ENCODE measurements around the gene SEMA5B. TPM values are rescaled to one million over a fixed set of nuclear protein-coding genes. Genes with fewer than 3 reads are reported as not detected.

SEMA5B gene
- polyA plus RNA-seq, 1 of the 3 experiments (the other 2 are of a cell fraction): 0.43 TPM

DNA sequence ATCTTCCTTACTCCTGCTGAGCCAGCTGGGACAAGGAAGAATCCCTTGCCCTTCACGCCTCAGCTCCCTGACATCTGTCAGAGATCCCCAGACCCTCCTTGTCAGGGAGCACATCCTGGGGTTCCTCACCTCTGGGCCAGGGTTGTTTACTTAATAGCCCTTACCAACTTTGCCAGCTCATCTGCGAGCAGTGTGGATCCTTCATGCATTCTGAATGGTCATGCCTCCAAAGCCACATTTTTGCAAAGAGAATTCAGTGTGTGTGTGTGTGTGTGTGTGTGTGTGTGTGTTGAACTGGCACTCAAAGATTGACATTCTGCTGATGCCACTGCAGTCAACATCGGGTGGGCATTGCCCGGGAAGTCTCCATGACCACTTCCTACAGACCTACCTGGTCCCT lies 120.1 kb downstream of the SEMA5B start (continued):
- TF ChIP-seq, protein P1, sequence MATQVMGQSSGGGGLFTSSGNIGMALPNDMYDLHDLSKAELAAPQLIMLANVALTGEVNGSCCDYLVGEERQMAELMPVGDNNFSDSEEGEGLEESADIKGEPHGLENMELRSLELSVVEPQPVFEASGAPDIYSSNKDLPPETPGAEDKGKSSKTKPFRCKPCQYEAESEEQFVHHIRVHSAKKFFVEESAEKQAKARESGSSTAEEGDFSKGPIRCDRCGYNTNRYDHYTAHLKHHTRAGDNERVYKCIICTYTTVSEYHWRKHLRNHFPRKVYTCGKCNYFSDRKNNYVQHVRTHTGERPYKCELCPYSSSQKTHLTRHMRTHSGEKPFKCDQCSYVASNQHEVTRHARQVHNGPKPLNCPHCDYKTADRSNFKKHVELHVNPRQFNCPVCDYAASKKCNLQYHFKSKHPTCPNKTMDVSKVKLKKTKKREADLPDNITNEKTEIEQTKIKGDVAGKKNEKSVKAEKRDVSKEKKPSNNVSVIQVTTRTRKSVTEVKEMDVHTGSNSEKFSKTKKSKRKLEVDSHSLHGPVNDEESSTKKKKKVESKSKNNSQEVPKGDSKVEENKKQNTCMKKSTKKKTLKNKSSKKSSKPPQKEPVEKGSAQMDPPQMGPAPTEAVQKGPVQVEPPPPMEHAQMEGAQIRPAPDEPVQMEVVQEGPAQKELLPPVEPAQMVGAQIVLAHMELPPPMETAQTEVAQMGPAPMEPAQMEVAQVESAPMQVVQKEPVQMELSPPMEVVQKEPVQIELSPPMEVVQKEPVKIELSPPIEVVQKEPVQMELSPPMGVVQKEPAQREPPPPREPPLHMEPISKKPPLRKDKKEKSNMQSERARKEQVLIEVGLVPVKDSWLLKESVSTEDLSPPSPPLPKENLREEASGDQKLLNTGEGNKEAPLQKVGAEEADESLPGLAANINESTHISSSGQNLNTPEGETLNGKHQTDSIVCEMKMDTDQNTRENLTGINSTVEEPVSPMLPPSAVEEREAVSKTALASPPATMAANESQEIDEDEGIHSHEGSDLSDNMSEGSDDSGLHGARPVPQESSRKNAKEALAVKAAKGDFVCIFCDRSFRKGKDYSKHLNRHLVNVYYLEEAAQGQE (IDR thresholded peaks at IDR 0.05; ENCODE audit: low read depth, low read length): no peak
- TF ChIP-seq, protein P2, sequence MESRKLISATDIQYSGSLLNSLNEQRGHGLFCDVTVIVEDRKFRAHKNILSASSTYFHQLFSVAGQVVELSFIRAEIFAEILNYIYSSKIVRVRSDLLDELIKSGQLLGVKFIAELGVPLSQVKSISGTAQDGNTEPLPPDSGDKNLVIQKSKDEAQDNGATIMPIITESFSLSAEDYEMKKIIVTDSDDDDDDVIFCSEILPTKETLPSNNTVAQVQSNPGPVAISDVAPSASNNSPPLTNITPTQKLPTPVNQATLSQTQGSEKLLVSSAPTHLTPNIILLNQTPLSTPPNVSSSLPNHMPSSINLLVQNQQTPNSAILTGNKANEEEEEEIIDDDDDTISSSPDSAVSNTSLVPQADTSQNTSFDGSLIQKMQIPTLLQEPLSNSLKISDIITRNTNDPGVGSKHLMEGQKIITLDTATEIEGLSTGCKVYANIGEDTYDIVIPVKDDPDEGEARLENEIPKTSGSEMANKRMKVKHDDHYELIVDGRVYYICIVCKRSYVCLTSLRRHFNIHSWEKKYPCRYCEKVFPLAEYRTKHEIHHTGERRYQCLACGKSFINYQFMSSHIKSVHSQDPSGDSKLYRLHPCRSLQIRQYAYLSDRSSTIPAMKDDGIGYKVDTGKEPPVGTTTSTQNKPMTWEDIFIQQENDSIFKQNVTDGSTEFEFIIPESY (IDR thresholded peaks at IDR 0.05; ENCODE audit: borderline replicate concordance, low read depth): no peak
- TF ChIP-seq CHD2 (IDR thresholded peaks at IDR 0.05; ENCODE audit: low read length, partially characterized antibody): no peak
- TF ChIP-seq RCOR1 (IDR thresholded peaks at IDR 0.05; ENCODE audit: low read length): no peak
- no peak for TF ChIP-seq TAF1 (IDR thresholded peaks at IDR 0.05; ENCODE audit: borderline replicate concordance, low read depth, low read length)
- no peak for TF ChIP-seq FOSL2 (IDR thresholded peaks at IDR 0.05; ENCODE audit: borderline replicate concordance, low read depth)
- TF ChIP-seq GABPA (IDR thresholded peaks at IDR 0.05; ENCODE audit: low read depth): no peak
- TF ChIP-seq, protein P3, sequence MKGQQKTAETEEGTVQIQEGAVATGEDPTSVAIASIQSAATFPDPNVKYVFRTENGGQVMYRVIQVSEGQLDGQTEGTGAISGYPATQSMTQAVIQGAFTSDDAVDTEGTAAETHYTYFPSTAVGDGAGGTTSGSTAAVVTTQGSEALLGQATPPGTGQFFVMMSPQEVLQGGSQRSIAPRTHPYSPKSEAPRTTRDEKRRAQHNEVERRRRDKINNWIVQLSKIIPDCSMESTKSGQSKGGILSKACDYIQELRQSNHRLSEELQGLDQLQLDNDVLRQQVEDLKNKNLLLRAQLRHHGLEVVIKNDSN (IDR thresholded peaks at IDR 0.05; ENCODE audit: borderline replicate concordance, low read depth): no peak
- no peak for TF ChIP-seq MEF2A (IDR thresholded peaks at IDR 0.05; ENCODE audit: borderline replicate concordance, low read depth)

DNA sequence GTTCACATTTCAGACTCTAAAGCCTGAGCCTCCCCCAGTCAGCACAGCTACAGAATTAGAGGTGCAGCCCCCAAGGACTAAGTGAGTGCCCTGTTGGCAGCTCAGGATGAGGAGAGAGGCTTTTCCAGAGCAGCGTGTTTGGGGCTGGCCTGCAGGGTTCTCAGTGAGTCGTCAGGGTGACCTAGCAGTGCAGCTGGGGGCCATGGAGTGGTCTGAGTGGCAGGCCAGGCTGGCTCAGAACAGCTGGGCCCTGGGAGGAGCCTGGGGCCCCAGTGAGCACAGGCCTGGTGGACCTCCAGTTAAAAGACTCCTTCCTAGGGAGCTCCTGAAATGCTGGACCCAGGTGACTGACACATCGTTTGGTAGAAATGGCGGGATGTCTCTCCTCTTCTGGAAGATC lies 124.4 kb downstream of the SEMA5B start:
- Histone ChIP-seq H3K4me2 (no peak overlapping the region), H3K27me3 (ENCODE audit: insufficient read depth) (no peaks in the 10 kb centered on the region; the same call in 1 of the 2 replicates), H4K20me1 (ENCODE audit: insufficient read depth) (no peaks in the 10 kb centered on the region), H3K4me3 (ENCODE audit: low read depth in 2 of 2, low read length in 1 of 2) (no peak overlapping the region), H3K36me3 (replicated peaks in 1 of 2; ENCODE audit: control insufficient read depth in 1 of 2, insufficient read depth in 2 of 2, low read length in 1 of 2) (no peaks in the 10 kb centered on the region), H3F3A (replicated peaks; ENCODE audit: insufficient read depth) (no peaks in the 10 kb centered on the region), H3K79me2 (ENCODE audit: insufficient read depth) (no peaks in the 10 kb centered on the region), H3K9me3 (0 out of 2 replicates have a peak, but pooled peaks cover 8% of the 10 kb centered on the region), H3K9me2 (no peaks in the 10 kb centered on the region), H2AFZ (ENCODE audit: low read depth) (no peak overlapping the region), H3K4me1 (ENCODE audit: control insufficient read depth in 1 of 2, insufficient read depth in 2 of 2, low read depth in 1 of 2, low read length in 1 of 2) (peaks cover 0 to 4% of the 10 kb centered on the region in 2 experiments; a peak in 1 of 4 replicates), H3K9ac (no peak overlapping the region), H3K27ac (ENCODE audit: low read depth in 2 of 2, low read length in 1 of 2) (no peak overlapping the region)
- ChIA-PET POLR2A (no interaction called here), CTCF (interaction anchor here (0.8 to 2.1 kb wide), 4 partner anchors 17 to 44 kb away, joined by 3 to 6 read pairs (median 4); no protein-coding TSS in a partner anchor)
- DNase-seq: no peak
- 72% methylated on average over 4 of the region's 4 CpGs for WGBS (ENCODE audit: low lambda C conversion rate)
- TF ChIP-seq, protein P4, sequence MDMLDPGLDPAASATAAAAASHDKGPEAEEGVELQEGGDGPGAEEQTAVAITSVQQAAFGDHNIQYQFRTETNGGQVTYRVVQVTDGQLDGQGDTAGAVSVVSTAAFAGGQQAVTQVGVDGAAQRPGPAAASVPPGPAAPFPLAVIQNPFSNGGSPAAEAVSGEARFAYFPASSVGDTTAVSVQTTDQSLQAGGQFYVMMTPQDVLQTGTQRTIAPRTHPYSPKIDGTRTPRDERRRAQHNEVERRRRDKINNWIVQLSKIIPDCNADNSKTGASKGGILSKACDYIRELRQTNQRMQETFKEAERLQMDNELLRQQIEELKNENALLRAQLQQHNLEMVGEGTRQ (IDR thresholded peaks at IDR 0.05; ENCODE audit: borderline replicate concordance, low read depth, low read length): no peak
- no peak for TF ChIP-seq CTCF (IDR thresholded peaks at IDR 0.05)
- TF ChIP-seq, protein P2 (IDR thresholded peaks at IDR 0.05; ENCODE audit: borderline replicate concordance, low read depth): no peak
- TF ChIP-seq MAX (IDR thresholded peaks at IDR 0.05; ENCODE audit: low read depth): no peak
- no peak for TF ChIP-seq RAD21 (IDR thresholded peaks at IDR 0.05; ENCODE audit: low read length)
- no peak for TF ChIP-seq RFX5 (IDR thresholded peaks at IDR 0.05; ENCODE audit: low read length)
- no peak for TF ChIP-seq MXI1 (IDR thresholded peaks at IDR 0.05; ENCODE audit: low read depth, low read length)
- no peak for TF ChIP-seq FOXM1 (IDR thresholded peaks at IDR 0.05; ENCODE audit: low read depth)
- TF ChIP-seq EP300 (IDR thresholded peaks at IDR 0.05; ENCODE audit: borderline replicate concordance in 1 of 2, low read depth in 1 of 2, low read length in 1 of 2): no peak
- TF ChIP-seq ELF1 (IDR thresholded peaks at IDR 0.05): no peak
- TF ChIP-seq, protein P3 (IDR thresholded peaks at IDR 0.05; ENCODE audit: borderline replicate concordance, low read depth): no peak
